ENCODE results near the gene CKAP5.
A peak's percentile ranks its signal among the peaks of the same experiment; 100 is the strongest.

CKAP5 gene

GRCh38 chr11:46889689-46890475 is 43.8 kb upstream of the CKAP5 start:
- H3K27ac ChIP-seq, result no peak overlapping the region
- no peak for TF ChIP-seq ZFX (IDR thresholded peaks at IDR 0.05)
- TF ChIP-seq CTCF (conservative IDR thresholded peaks at IDR 0.05), result peak; percentile 93

DNA sequence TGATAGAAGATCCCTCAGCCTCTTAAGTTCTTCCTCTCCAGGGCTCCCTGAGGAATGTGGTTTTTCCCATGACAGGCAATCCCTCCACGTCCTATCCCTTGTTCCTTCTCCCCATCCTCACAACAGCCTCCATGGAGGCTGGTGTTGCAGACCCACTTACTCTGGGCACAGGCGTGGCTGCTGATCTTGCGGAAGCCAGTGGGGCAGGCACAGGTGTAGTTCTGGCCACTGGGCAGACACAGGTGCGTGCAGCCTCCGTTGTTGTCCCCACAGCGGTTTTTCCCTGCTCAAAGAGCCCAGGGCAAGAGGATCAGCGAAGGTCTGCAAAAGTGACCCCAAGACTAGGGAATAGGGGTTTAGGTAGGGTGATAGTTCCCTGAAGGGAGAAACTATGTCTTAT is 43.2 kb upstream of the CKAP5 start:
- H3K27ac ChIP-seq, result no peak overlapping the region
- no peak for TF ChIP-seq CTCF (conservative IDR thresholded peaks at IDR 0.05)

GRCh38 chr11:46888636-46889035 is 42.6 kb upstream of the CKAP5 start:
- TF ChIP-seq CTCF (conservative IDR thresholded peaks at IDR 0.05), result no peak
- no peak for TF ChIP-seq ZFX (IDR thresholded peaks at IDR 0.05)
- H3K27ac ChIP-seq, result no peak overlapping the region

GRCh38 chr11:46886211-46886610 is 40.1 kb upstream of the CKAP5 start:
- H3K27ac ChIP-seq, result no peak overlapping the region
- TF ChIP-seq CTCF (conservative IDR thresholded peaks at IDR 0.05) (no peak), ZFX (IDR thresholded peaks at IDR 0.05) (no peak)

GRCh38 chr11:46879056-46879585 is 33.0 kb upstream of the CKAP5 start:
- TF ChIP-seq CTCF (conservative IDR thresholded peaks at IDR 0.05) (no peak), ZFX (IDR thresholded peaks at IDR 0.05) (no peak)
- no peak overlapping the region for H3K27ac ChIP-seq

GRCh38 chr11:46877580-46877979 is 31.5 kb upstream of the CKAP5 start:
- H3K27ac ChIP-seq, result no peak overlapping the region
- TF ChIP-seq ZFX (IDR thresholded peaks at IDR 0.05) (no peak), CTCF (conservative IDR thresholded peaks at IDR 0.05) (no peak)

DNA sequence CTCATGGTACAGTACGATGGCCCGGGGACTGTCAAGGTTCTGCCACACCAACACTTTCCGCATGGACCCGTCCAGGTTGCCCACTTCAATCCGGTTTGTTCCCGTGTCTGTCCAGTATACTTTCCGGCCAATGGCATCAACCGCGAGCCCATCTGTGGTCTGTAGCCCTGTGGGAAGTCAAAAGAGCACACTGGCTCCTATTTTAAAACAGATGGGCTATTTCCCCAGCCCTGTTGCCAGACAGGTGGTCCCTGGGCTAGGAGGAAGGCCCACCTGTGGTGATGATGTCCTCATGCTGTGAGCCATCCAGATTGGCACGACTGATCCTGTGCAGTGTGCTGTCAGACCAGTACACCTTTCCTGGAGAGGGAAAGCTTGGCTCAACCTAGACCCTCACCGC is 30.4 kb upstream of the CKAP5 start:
- TF ChIP-seq ZFX (IDR thresholded peaks at IDR 0.05) (no peak), CTCF (conservative IDR thresholded peaks at IDR 0.05) (no peak)
- H3K27ac ChIP-seq, result no peak overlapping the region
